ENCODE data around the gene EPS8L1. TPM values are rescaled to one million over a fixed set of nuclear protein-coding genes. Genes with fewer than 3 reads are reported as not detected.

The EPS8L1 gene
- total RNA-seq, 1 donor from 2014 or later: 54.0 TPM

- Mint-ChIP-seq H3K36me3 (peaks cover 5% of the 10 kb centered on the region), H3K4me1 (ENCODE audit: unreplicated experiment) (peaks cover 28% of the 10 kb centered on the region), H3K4me3 (peak overlapping the region; percentile 70), H3K27ac (peak overlapping the region; percentile 96), H3K27me3 (peaks cover 3% of the 10 kb centered on the region), H3K9me3 (no peaks in the 10 kb centered on the region)
- no peak for TF ChIP-seq CTCF (conservative IDR thresholded peaks at IDR 0.05)
- DNase-seq (ENCODE audit: extremely low spot score, unreplicated experiment): no peak
Measured at GRCh38 chr19:55112777-55113569, 37.3 kb downstream of the EPS8L1 start.

- no peak for DNase-seq (ENCODE audit: extremely low spot score, unreplicated experiment)
- peaks cover 1% of the 10 kb centered on the region for H3K36me3 Mint-ChIP-seq
- no peak for TF ChIP-seq CTCF (conservative IDR thresholded peaks at IDR 0.05)
- peak overlapping the region; percentile 70 for H3K4me3 Mint-ChIP-seq
- H3K27ac Mint-ChIP-seq: peak overlapping the region; percentile 96
- H3K27me3 Mint-ChIP-seq: peaks cover 3% of the 10 kb centered on the region
- H3K9me3 Mint-ChIP-seq: no peaks in the 10 kb centered on the region
- H3K4me1 Mint-ChIP-seq (ENCODE audit: unreplicated experiment): peaks cover 28% of the 10 kb centered on the region
Measured at GRCh38 chr19:55113570-55114039, 37.9 kb downstream of the EPS8L1 start.

- Mint-ChIP-seq H3K36me3 (no peaks in the 10 kb centered on the region), H3K27ac (peak overlapping the region; percentile 97), H3K9me3 (no peaks in the 10 kb centered on the region), H3K4me3 (peak overlapping the region; percentile 98), H3K4me1 (ENCODE audit: unreplicated experiment) (peaks cover 28% of the 10 kb centered on the region), H3K27me3 (peaks cover 5% of the 10 kb centered on the region)
- no peak for DNase-seq (ENCODE audit: extremely low spot score, unreplicated experiment)
- no peak for TF ChIP-seq CTCF (conservative IDR thresholded peaks at IDR 0.05)
Measured at GRCh38 chr19:55114566-55115145, 39.0 kb downstream of the EPS8L1 start.

GRCh38 chr19:55115446-55116065, 39.9 kb downstream of the EPS8L1 start:
- DNase-seq (ENCODE audit: extremely low spot score, unreplicated experiment): no peak
- Mint-ChIP-seq H3K27me3 (peaks cover 8% of the 10 kb centered on the region), H3K27ac (peak overlapping the region; percentile 97), H3K9me3 (no peaks in the 10 kb centered on the region), H3K4me1 (ENCODE audit: unreplicated experiment) (peaks cover 28% of the 10 kb centered on the region), H3K4me3 (peak overlapping the region; percentile 98), H3K36me3 (no peaks in the 10 kb centered on the region)
- no peak for TF ChIP-seq CTCF (conservative IDR thresholded peaks at IDR 0.05)

GRCh38 chr19:55116232-55116858, 40.7 kb downstream of the EPS8L1 start:
- no peak for TF ChIP-seq CTCF (conservative IDR thresholded peaks at IDR 0.05)
- Mint-ChIP-seq H3K36me3 (no peaks in the 10 kb centered on the region), H3K4me1 (ENCODE audit: unreplicated experiment) (peaks cover 28% of the 10 kb centered on the region), H3K9me3 (no peaks in the 10 kb centered on the region), H3K27me3 (peaks cover 10% of the 10 kb centered on the region), H3K4me3 (peak overlapping the region; percentile 98), H3K27ac (peak overlapping the region; percentile 97)
- DNase-seq (ENCODE audit: extremely low spot score, unreplicated experiment): no peak
